NCI-H146 treated with DMSO at 0.1 percent for 48 hours (cell line): ENCODE results near the gene KCNH6.
A peak's percentile ranks its signal among the peaks of the same experiment; 100 is the strongest.

Experiments
- DNase-seq: peaks from one replicate; lab custom pipeline; 2025; ENCODE audit not compliant: unreplicated experiment; lab: John Stamatoyannopoulos, UW

Gene KCNH6

GRCh38 chr17:63533433-63534077 is 10.4 kb downstream of the KCNH6 start:
- DNase-seq: no peak

DNA sequence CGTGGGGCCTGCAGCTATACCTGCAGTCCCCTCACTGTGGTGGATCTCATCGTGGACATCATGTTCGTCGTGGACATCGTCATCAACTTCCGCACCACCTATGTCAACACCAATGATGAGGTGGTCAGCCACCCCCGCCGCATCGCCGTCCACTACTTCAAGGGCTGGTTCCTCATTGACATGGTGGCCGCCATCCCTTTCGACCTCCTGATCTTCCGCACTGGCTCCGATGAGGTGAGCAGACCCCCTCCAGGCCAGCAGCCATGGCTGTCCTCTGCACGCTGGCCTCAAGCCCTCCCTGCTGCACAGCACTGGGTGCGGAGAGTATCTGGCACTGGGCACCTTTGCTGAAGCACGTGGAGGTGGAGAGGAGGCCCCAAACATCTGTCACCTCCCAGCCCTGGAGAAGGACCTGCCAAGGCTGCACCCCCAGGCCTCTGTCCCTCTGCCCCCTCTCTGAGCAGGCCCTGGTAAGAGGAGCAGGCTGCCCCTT is 11.0 kb downstream of the KCNH6 start:
- no peak for DNase-seq

GRCh38 chr17:63534816-63535455 is 11.8 kb downstream of the KCNH6 start:
- no peak for DNase-seq

DNA sequence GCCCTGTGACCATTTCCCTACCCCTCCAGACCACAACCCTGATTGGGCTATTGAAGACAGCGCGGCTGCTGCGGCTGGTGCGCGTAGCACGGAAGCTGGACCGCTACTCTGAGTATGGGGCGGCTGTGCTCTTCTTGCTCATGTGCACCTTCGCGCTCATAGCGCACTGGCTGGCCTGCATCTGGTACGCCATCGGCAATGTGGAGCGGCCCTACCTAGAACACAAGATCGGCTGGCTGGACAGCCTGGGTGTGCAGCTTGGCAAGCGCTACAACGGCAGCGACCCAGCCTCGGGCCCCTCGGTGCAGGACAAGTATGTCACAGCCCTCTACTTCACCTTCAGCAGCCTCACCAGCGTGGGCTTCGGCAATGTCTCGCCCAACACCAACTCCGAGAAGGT is 12.5 kb downstream of the KCNH6 start:
- DNase-seq: no peak

GRCh38 chr17:63537001-63537400 is 13.8 kb downstream of the KCNH6 start:
- DNase-seq: no peak

- DNase-seq: peak; percentile 20
These were observed 15.0 kb downstream of the KCNH6 start for GRCh38 chr17:63537991-63538692.

DNA sequence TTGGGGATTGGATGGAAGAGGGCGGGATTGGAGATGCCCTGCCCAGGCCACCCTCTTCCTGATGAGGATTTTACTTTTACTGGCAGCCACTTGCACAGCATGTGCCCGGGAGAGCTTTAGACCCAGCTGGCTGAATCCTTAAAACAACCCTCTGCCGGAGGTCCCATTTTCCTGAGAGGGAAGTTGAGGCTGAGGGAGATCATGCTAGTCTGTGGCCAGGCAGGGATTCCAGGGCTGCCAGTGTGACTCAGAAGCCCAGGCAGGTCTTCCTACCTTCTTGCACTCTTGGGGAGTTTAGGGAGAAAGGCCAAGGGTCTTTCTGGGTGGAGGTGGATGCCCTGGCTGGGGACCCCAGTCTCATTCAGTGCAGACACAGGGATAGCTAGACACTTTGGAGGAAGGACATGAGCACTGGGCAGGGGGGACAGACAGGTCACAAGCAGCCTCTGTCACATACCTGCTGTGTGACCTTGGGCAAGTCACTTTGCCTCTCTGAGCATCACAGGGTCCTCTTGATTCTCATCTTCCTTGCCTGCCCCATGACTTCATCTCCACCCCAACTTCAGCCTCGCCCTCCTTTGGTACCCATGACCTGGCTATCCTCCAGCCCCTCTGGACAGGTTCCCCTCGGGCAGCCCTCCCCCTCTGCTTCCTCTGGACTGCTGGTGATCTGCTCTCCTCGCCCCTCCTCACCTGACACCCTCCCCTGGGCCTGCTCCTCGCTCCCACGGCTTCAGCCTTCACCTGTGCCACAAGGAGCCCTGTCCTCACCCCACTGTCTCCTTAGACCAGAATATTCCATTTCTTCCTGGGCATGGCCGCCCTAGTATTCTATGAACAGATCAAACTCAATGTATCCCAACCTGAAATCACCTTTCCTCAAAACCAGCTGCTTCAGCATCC is 15.8 kb downstream of the KCNH6 start:
- no peak for DNase-seq

DNA sequence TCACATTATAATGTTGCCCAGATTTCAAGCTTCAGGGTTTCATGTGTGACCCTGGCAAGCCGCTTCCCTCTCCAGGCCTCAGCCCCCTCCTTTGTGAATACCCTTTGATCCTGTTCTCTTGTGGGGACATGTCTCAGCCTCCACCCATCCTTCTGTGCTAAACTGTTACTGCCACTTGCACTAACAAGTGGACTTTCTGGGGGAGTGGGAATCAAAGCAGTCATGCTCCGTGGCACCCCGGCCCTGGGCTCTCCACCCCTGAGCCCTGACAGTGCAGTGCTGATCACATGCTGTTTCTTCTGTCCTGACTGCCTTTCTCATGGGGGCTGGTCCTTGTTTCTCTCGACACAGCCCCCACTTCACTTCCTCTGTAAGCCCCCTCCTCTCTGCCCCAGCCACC is 17.4 kb downstream of the KCNH6 start:
- DNase-seq: no peak

DNA sequence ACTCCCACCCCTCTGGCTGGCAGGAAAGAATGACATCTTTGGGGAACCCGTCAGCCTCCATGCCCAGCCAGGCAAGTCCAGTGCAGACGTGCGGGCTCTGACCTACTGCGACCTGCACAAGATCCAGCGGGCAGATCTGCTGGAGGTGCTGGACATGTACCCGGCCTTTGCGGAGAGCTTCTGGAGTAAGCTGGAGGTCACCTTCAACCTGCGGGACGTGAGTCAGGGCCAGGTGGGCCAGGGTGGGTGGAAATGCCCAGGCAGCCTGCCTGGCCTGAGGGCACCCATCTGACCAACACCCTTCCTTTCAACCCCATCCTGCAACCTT is 19.0 kb downstream of the KCNH6 start:
- DNase-seq: no peak

DNA sequence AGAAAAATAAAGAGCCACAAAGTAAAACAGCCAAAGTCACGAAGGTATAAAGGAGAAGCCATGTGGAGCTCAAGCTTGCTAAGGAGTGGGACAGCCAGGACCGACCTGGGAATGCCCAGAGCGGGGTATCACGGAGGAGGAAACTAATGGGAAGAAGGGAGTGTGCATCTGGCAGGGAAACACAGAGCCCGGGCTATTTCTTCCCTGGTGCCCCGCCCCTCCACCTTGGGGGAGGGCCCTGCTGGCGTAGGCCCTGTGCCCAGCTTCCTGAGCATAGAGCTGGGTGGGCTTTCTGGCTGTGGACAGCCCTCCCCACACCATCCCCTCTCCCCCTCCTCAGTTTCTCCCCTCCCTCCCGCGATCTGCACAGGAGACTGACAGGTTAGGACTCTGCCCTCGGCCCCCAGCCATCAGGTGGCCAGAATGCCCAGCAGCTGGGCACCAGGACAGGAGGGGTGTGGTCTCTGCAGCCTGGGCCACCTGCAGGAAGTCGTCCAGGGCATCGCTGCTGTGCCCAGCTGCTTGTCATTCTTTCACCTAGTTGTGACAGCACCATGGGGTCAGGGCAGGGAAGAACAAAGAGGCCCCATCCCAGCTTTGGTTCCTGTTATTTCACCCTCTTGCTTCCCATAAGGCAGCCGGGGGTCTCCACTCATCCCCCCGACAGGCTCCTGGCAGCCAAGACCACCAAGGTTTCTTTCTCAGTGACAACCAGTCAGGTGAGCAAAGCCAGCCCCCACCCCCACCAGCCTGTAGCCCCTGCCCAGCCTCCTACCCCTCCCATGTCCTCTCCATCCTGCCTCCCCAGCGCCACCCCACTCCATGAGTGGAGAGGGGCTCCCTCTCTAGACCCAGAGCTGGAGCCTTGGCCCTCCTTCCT is 20.0 kb downstream of the KCNH6 start:
- DNase-seq: peak; percentile 29

DNA sequence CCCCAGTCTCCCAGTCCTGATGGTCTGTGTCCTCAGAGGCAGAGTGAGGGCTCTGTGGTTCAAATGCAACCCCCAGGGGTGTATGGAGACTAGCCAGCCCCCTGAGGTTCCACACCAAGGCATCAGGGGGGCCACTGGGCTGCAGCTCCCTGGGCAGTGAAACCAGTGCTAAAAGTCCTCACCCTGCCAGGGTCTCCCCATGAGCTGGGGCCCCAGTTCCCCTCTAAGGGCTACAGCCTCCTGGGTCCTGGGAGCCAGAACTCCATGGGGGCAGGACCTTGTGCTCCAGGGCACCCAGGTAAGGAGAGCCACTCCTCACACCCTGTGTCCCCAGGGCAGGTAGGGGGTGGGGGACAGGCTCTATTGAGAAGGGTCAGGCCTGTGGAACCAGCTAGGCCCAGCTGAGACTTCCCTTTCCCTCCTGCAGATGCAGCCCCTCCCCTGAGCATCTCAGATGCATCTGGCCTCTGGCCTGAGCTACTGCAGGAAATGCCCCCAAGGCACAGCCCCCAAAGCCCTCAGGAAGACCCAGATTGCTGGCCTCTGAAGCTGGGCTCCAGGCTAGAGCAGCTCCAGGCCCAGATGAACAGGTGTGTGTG is 20.8 kb downstream of the KCNH6 start:
- no peak for DNase-seq

DNA sequence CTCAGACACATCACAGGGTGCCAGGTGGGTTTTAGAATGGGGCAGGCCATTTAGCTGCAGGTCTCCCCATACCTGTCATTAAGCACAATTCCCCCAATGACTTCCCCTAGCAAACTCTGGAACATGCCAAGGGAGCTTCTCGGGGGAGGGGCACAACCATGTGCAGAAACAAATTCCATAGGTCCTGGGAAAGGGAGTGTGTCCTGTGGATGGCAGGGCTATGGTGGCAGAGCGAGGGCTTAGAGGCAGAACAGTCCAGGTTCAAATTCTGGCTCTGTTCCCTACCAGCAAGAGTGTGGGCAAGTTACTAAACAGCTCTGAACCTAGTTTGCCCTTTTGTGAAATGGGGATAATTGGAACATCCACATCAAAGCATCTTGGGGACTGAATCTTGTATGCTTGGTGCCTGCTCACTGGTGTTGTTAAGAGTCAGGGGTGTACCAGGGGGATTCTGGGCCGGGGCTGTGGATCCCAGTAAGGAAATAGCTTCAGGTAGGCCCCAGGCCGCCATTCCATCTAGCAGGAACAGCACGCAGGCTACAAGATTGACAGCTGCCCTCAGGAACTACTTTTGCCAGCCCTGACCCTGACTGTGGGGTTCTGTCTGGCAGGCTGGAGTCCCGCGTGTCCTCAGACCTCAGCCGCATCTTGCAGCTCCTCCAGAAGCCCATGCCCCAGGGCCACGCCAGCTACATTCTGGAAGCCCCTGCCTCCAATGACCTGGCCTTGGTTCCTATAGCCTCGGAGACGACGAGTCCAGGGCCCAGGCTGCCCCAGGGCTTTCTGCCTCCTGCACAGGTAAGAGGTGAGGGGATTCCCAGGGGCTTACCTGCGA is 21.5 kb downstream of the KCNH6 start:
- DNase-seq: no peak

DNA sequence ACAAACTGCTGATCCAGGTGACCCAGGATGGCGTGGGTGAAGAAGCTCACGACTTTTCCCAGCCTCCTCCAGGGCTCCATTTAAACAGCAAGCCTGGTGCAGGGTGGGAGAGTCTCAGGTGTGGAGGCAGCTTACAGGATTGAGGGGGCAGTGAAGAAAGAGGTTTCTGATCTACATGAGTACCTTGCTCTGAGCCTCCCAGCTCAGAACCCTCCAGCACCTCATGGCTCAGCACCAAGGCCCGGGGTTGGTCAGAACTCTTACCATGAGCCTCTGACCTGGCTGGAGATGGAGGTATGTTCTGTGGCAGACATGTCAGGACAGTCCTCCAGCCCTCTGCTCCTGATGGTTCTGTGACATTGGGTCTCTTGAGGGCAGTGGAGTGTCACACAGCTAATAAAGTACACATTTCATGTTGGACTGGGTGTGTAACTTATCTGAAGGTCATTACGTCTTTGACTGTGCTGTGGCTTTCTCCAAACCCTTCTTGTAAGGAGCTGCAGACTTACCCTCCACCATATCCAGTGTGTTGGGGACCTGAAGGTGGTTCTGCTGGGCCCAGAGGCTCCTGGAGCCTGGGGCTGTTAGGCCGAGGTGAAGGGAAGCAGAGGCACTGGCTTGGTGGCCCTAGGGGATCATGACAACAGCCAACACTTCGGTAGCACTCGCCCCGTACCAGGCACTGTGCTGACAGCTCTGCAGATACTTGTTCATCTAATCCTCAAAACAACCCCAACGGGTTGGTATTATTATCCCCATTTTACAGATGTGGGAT is 23.3 kb downstream of the KCNH6 start:
- no peak for DNase-seq

DNA sequence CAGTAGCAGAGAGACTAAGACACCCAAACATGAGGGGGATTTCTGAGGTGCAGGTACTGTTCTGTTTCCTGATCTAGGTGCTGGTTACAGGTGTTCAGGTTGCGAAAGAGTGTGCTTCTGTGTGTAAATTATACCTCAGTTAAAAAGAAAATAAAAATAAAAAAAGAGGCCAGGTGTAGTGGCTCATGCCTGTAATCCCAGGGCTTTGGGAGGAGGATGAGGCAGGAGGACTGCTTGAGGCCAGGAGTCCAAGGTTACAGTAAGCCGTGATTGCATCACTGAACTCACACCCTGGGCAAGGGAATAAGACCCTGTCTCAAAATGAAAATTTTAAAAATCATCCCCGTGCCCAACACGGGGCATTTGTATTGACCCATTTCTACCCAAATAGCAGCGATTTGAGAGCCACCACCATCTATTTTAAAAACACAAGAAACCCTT is 23.9 kb downstream of the KCNH6 start:
- DNase-seq: no peak

DNA sequence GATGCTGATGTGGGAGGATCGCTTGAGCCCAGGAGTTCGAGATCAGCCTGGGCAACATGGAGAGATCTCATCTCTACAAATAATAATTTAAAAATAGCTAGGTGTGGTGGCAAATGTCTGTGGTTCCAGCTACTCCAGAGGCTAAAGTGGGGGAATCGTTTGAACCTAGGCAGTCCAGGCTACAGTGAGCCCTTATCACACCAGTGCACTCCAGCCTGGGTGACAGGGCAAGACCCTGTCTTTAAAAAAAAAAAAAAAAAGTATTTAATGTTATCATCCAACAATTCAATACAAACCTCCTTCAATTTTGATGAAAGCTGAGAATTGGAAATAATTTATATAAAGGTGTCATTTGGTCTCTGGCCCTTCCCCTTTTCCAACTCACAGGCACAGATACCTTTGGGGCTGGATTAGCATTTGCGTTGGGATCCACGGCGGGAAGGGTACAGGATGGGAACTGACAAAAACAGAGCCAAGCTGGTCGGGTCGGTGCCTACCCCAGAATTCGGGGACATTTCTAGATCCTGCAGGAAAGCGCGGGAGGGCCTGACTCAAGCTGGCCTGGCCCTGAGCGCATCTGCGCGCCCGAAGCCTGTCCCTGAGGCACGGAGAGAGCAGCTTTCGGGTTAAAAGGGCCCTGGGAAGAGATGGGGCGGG is 26.3 kb downstream of the KCNH6 start:
- no peak for DNase-seq

- peak; percentile 98 for DNase-seq
These were observed 27.0 kb downstream of the KCNH6 start, which contains the start of gene DCAF7 for GRCh38 chr17:63549946-63550816. Gene DCAF7 (plus strand): TSS chr17:63550477. CDS start chr17:63550678, 201 bp downstream.
